Gastroesophageal sphincter (tissue), 4 donors: ENCODE data around the gene HPF1. TPM values are rescaled to one million over a fixed set of nuclear protein-coding genes. Genes with fewer than 3 reads are reported as not detected.

Experiments
- ATAC-seq: fragments of 150-250 bp; one replicate; pipeline ENCODE4 v1.9.1; 2016; ENCODE audit warnings: mild to moderate bottlenecking, moderate library complexity
- H3K27ac ChIP-seq, 4 donors: fragments of 200-600 bp; sonication (generic) in 3 of 4; 1 replicate in 3 of 4; 2 replicates in 1 of 4; pipeline ENCODE4 v1.5.1; 2016 to 2019
- H3K27me3 ChIP-seq: fragments of 200-600 bp; sonication (generic); one replicate; pipeline ENCODE4 v1.5.1; 2019
- H3K36me3 ChIP-seq, 2 donors: fragments of 200-600 bp; sonication (generic); one replicate each; pipeline ENCODE4 v1.5.1; 2019; ENCODE audit warnings: control low read depth in 1 of 2
- H3K4me1 ChIP-seq, 3 donors: fragments of 200-600 bp; sonication (generic); 1 replicate in 2 of 3; 2 replicates in 1 of 3; pipeline ENCODE4 v1.5.1; 2016 to 2019; ENCODE audit warnings: control low read depth in 2 of 3
- H3K4me3 ChIP-seq, 2 donors: fragments of 200-600 bp; sonication (generic); one replicate each; pipeline ENCODE4 v1.5.1; 2019; ENCODE audit warnings: mild to moderate bottlenecking in 1 of 2, moderate library complexity in 1 of 2
- H3K9me3 ChIP-seq, 3 donors: fragments of 200-600 bp; sonication (generic); one replicate each; pipeline ENCODE4 v1.5.1; 2017 to 2019; ENCODE audit warnings: control low read depth in 2 of 3
- CTCF ChIP-seq, 4 experiments: fragments of 200-600 bp in 2 of 4; fragments of 450-650 bp in 2 of 4; sonication (generic) in 1 of 4; IDR thresholded peaks; one replicate each; pipeline ENCODE4 v1.5.1; 2017 to 2019; ENCODE audit warnings: antibody characterized with exemption in 4 of 4, mild to moderate bottlenecking in 2 of 4, moderate library complexity in 2 of 4
- EP300 ChIP-seq: sonication (generic); formaldehyde crosslinking; IDR thresholded peaks from one replicate; pipeline ENCODE4 v1.6.1; 2017; ENCODE audit warnings: antibody characterized with exemption, mild to moderate bottlenecking
- POLR2A ChIP-seq, 2 donors: fragments of 450-650 bp; IDR thresholded peaks; one replicate each; pipeline ENCODE4 v1.6.1; 2017; ENCODE audit warnings: antibody characterized with exemption in 2 of 2, mild to moderate bottlenecking in 2 of 2, moderate library complexity in 1 of 2
- POLR2AphosphoS5 ChIP-seq: sonication (generic); formaldehyde crosslinking; IDR thresholded peaks from one replicate; pipeline ENCODE4 v1.6.1; 2017; ENCODE audit warnings: antibody characterized with exemption
- WGBS, 2 donors: methylation state at CpG; one replicate each; pipeline ENCODE4 v1.1.5; 2018; ENCODE audit warnings: low coverage in 1 of 2; 5-methylcytosine and 5-hydroxymethylcytosine counted together
- total RNA-seq, 4 donors: library from RNA; depleted of rRNA; stranded (reverse); fragments of >200 nt; gene quantifications; one replicate each; pipeline ENCODE4 v1.1.0, GENCODE V29; 2016

The HPF1 gene
- total RNA-seq, 4 donors from 2014 or later = 20.8 to 32.6 (median 25.6) TPM

GRCh38 chr4:169799260-169799659 lies 41.5 kb upstream of the HPF1 start:
- TF ChIP-seq EP300 (no peak), POLR2AphosphoS5 (no peak), CTCF (IDR thresholded peaks at IDR 0.05) (no peak), POLR2A (IDR thresholded peaks at IDR 0.05) (no peak)
- WGBS, 2 donors = 67 to 74% methylated on average over 2 to 4 of the region's 4 CpGs
- no peak for ATAC-seq

GRCh38 chr4:169795585-169795984 lies 37.8 kb upstream of the HPF1 start:
- no peak for TF ChIP-seq CTCF (IDR thresholded peaks at IDR 0.05)
- TF ChIP-seq EP300 = no peak
- TF ChIP-seq POLR2A (IDR thresholded peaks at IDR 0.05) = no peak
- TF ChIP-seq POLR2AphosphoS5 = no peak
- H3K4me3 ChIP-seq = no peak overlapping the region
- WGBS, 2 donors = 19 to 27% methylated on average over 4 of the region's 4 CpGs

More at GRCh38 chr4:169799260-169799659, 41.5 kb upstream of the HPF1 start:
- no peaks in the 10 kb centered on the region for H3K36me3 ChIP-seq
- H3K27me3 ChIP-seq = peaks cover 23% of the 10 kb centered on the region
- H3K4me3 ChIP-seq = no peak overlapping the region
- H3K9me3 ChIP-seq = no peaks in the 10 kb centered on the region
- no peaks in the 10 kb centered on the region for H3K4me1 ChIP-seq
- H3K27ac ChIP-seq = no peak overlapping the region

GRCh38 chr4:169791527-169792156 lies 33.9 kb upstream of the HPF1 start:
- peaks cover 55% of the 10 kb centered on the region for H3K27me3 ChIP-seq

More at GRCh38 chr4:169795585-169795984, 37.8 kb upstream of the HPF1 start:
- no peaks in the 10 kb centered on the region for H3K9me3 ChIP-seq
- no peak overlapping the region for H3K27ac ChIP-seq
- peaks cover 33% of the 10 kb centered on the region for H3K27me3 ChIP-seq
- H3K4me1 ChIP-seq = peaks cover 0 to 10% (median 0%) of the 10 kb centered on the region in 3 donors
- H3K36me3 ChIP-seq = no peaks in the 10 kb centered on the region
- no peak for ATAC-seq

GRCh38 chr4:169791062-169791461 lies 33.3 kb upstream of the HPF1 start:
- H3K27me3 ChIP-seq = peaks cover 59% of the 10 kb centered on the region
- WGBS, 2 donors = 27 to 62% methylated on average over 2 of the region's 2 CpGs
- ATAC-seq = no peak
- no peak overlapping the region for H3K4me3 ChIP-seq
- peaks cover 0 to 10% (median 0%) of the 10 kb centered on the region in 3 donors for H3K4me1 ChIP-seq
- no peak for TF ChIP-seq POLR2A (IDR thresholded peaks at IDR 0.05)
- TF ChIP-seq POLR2AphosphoS5 = no peak
- TF ChIP-seq EP300 = no peak
- no peak for TF ChIP-seq CTCF (IDR thresholded peaks at IDR 0.05)
- H3K36me3 ChIP-seq = no peaks in the 10 kb centered on the region
- no peaks in the 10 kb centered on the region for H3K9me3 ChIP-seq
- no peak overlapping the region for H3K27ac ChIP-seq

More at GRCh38 chr4:169791527-169792156, 33.9 kb upstream of the HPF1 start:
- peak overlapping the region in 1 of 2 donors; percentile 34 for H3K4me3 ChIP-seq
- peaks cover 0 to 10% (median 0%) of the 10 kb centered on the region in 3 donors for H3K4me1 ChIP-seq
- H3K36me3 ChIP-seq = no peaks in the 10 kb centered on the region
- peak; percentile 35 for ATAC-seq
- TF ChIP-seq POLR2A (IDR thresholded peaks at IDR 0.05) (no peak), POLR2AphosphoS5 (no peak), EP300 (no peak), CTCF (IDR thresholded peaks at IDR 0.05) (peak in 2 of 4 experiments; percentile 35 to 66)
- no peak overlapping the region for H3K27ac ChIP-seq
- no peaks in the 10 kb centered on the region for H3K9me3 ChIP-seq
- 0 to 4% methylated on average over 4 to 18 of the region's 29 CpGs for WGBS, 2 donors
